ENCODE data around the gene CAD. TPM values are rescaled to one million over a fixed set of nuclear protein-coding genes. Genes with fewer than 3 reads are reported as not detected.
A peak's percentile ranks its signal among the peaks of the same experiment; 100 is the strongest.

CAD gene
- total RNA-seq, 1 donor from 2014 or later: 28.8 TPM

GRCh38 chr2:27211943-27212625 lies 5.1 kb upstream of the CAD start, which contains the start of the genes ATRAID and SLC5A6:
TSS of gene ATRAID (plus strand) at chr2:27212041. CDS start at chr2:27212369, 328 bp downstream.
TSS of gene SLC5A6 (minus strand) at chr2:27212268. CDS start at chr2:27207650, 4,618 bp downstream.
- no peaks in the 10 kb centered on the region for H3K27me3 ChIP-seq (ENCODE audit: low read depth)
- H3K36me3 ChIP-seq: peaks cover 39% of the 10 kb centered on the region
- peak within 1 kb of the TSS; percentile 100 for H3K27ac ChIP-seq
- intact Hi-C loops (cut with DNase I): no loop called here
- ATAC-seq (peak; percentile 98 to 99), DNase-seq (peak; percentile 93)
- no peak for TF ChIP-seq CTCF (IDR thresholded peaks at IDR 0.05)
- no peaks in the 10 kb centered on the region for H3K9me3 ChIP-seq
- peak within 1 kb of the TSS; percentile 87 for H3K4me3 ChIP-seq
- peaks cover 23% of the 10 kb centered on the region for H3K4me1 ChIP-seq

GRCh38 chr2:27212626-27213471 lies 4.3 kb upstream of the CAD start:
- DNase-seq (no peak), ATAC-seq (peak; percentile 31 to 37)
- Histone ChIP-seq H3K4me1 (peaks cover 26% of the 10 kb centered on the region), H3K27ac (peak overlapping the region; percentile 100), H3K27me3 (ENCODE audit: low read depth) (no peaks in the 10 kb centered on the region), H3K36me3 (peaks cover 31% of the 10 kb centered on the region), H3K4me3 (peak overlapping the region; percentile 87), H3K9me3 (no peaks in the 10 kb centered on the region)
- intact Hi-C loops (cut with DNase I): no loop called here
- TF ChIP-seq CTCF (IDR thresholded peaks at IDR 0.05): no peak

GRCh38 chr2:27214941-27215340 lies 2.2 kb upstream of the CAD start:
- Histone ChIP-seq H3K27ac (no peak overlapping the region), H3K9me3 (no peaks in the 10 kb centered on the region), H3K4me3 (no peak overlapping the region), H3K27me3 (ENCODE audit: low read depth) (no peaks in the 10 kb centered on the region), H3K36me3 (peaks cover 11% of the 10 kb centered on the region), H3K4me1 (peaks cover 32% of the 10 kb centered on the region)
- DNase-seq (no peak), ATAC-seq (no peak)
- no peak for TF ChIP-seq CTCF (IDR thresholded peaks at IDR 0.05)
- intact Hi-C loops (cut with DNase I): no loop called here

GRCh38 chr2:27216416-27217137 lies 592 bp upstream of the CAD start:
- Histone ChIP-seq H3K4me3 (peak overlapping the region; percentile 74), H3K36me3 (peaks cover 9% of the 10 kb centered on the region), H3K9me3 (no peaks in the 10 kb centered on the region), H3K27ac (peak overlapping the region; percentile 66), H3K4me1 (peaks cover 26% of the 10 kb centered on the region), H3K27me3 (ENCODE audit: low read depth) (no peaks in the 10 kb centered on the region)
- DNase-seq (no peak), ATAC-seq (no peak)
- no peak for TF ChIP-seq CTCF (IDR thresholded peaks at IDR 0.05)
- intact Hi-C loops (cut with DNase I): no loop called here

- Histone ChIP-seq H3K9me3 (no peaks in the 10 kb centered on the region), H3K27ac (no peak overlapping the region), H3K27me3 (ENCODE audit: low read depth) (no peaks in the 10 kb centered on the region), H3K4me3 (no peak overlapping the region), H3K4me1 (peaks cover 17% of the 10 kb centered on the region), H3K36me3 (peaks cover 29% of the 10 kb centered on the region)
- DNase-seq: no peak
- ATAC-seq: no peak
- TF ChIP-seq CTCF (IDR thresholded peaks at IDR 0.05): no peak
- intact Hi-C loops (cut with DNase I): no loop called here
Observed at GRCh38 chr2:27218614-27219013, 1.4 kb downstream of the CAD start.
